HepG2 (cell line): ENCODE data around the gene MORF4L1. TPM values are rescaled to one million over a fixed set of nuclear protein-coding genes. Genes with fewer than 3 reads are reported as not detected.

Experiments used
- ATF2 ChIP-seq: sonication (generic); formaldehyde crosslinking; IDR thresholded peaks from 2 replicates; pipeline ENCODE4 v1.4.0; 2020; ENCODE audit warnings: missing genetic modification reagents
- DPF2 ChIP-seq: sonication (generic); formaldehyde crosslinking; IDR thresholded peaks from 2 replicates; pipeline ENCODE4 v1.4.0; 2020; ENCODE audit warnings: mild to moderate bottlenecking, low read depth, missing genetic modification reagents, borderline replicate concordance
- HIC2 ChIP-seq: sonication (generic); formaldehyde crosslinking; IDR thresholded peaks from 2 replicates; pipeline ENCODE4 v1.9.0; 2022; ENCODE audit warnings: low read depth, missing genetic modification reagents
- MED13 ChIP-seq: sonication (generic); formaldehyde crosslinking; IDR thresholded peaks from 2 replicates; pipeline ENCODE4 v1.5.0; 2020; ENCODE audit warnings: missing genetic modification reagents
- MED8 ChIP-seq: sonication (generic); formaldehyde crosslinking; IDR thresholded peaks from 2 replicates; pipeline ENCODE4 v1.8.1; 2023; ENCODE audit warnings: mild to moderate bottlenecking, missing genetic modification reagents; ENCODE audit not compliant: insufficient replicate concordance
- MIXL1 ChIP-seq: IDR thresholded peaks from 2 replicates; pipeline ENCODE4 v1.6.1; 2016
- NAIF1 ChIP-seq: sonication (generic); formaldehyde crosslinking; IDR thresholded peaks from 2 replicates; pipeline ENCODE4 v1.5.0; 2020; ENCODE audit warnings: mild to moderate bottlenecking, missing genetic modification reagents, borderline replicate concordance
- PHF20 ChIP-seq: sonication (generic); formaldehyde crosslinking; IDR thresholded peaks from 2 replicates; pipeline ENCODE4 v1.5.0; 2020; ENCODE audit warnings: mild to moderate bottlenecking, missing genetic modification reagents
- PHF21A ChIP-seq: sonication (generic); formaldehyde crosslinking; IDR thresholded peaks from 2 replicates; pipeline ENCODE4 v1.5.0; 2020; ENCODE audit warnings: mild to moderate bottlenecking, missing genetic modification reagents
- POLR2G ChIP-seq: fragments of 200-400 bp; formaldehyde crosslinking; IDR thresholded peaks from 2 replicates; pipeline ENCODE4 v1.6.1; 2018; ENCODE audit warnings: mild to moderate bottlenecking, low read depth, low read length, moderate library complexity
- PRPF4 ChIP-seq: fragments of 200-400 bp; formaldehyde crosslinking; IDR thresholded peaks from 2 replicates; pipeline ENCODE4 v1.6.1; 2016; ENCODE audit warnings: low read length, low read depth; ENCODE audit not compliant: poor library complexity, severe bottlenecking
- REXO4 ChIP-seq: sonication (generic); formaldehyde crosslinking; IDR thresholded peaks from 2 replicates; pipeline ENCODE4 v1.8.0; 2022; ENCODE audit warnings: missing genetic modification reagents, mild to moderate bottlenecking, borderline replicate concordance
- ZEB1 ChIP-seq: IDR thresholded peaks from 2 replicates; pipeline ENCODE4 v1.6.1; 2012; ENCODE audit warnings: mild to moderate bottlenecking, low read depth, inconsistent platforms; ENCODE audit not compliant: insufficient replicate concordance
- ZNF143 ChIP-seq: sonication (generic); formaldehyde crosslinking; IDR thresholded peaks from 2 replicates; pipeline ENCODE4 v1.4.0; 2020; ENCODE audit warnings: missing genetic modification reagents
- ZNF235 ChIP-seq: sonication (generic); formaldehyde crosslinking; IDR thresholded peaks from 2 replicates; pipeline ENCODE4 v1.8.1; 2023; ENCODE audit warnings: mild to moderate bottlenecking, missing genetic modification reagents, borderline replicate concordance
- ZNF382 ChIP-seq: sonication (generic); formaldehyde crosslinking; IDR thresholded peaks from 2 replicates; pipeline ENCODE4 v1.5.0; 2020; ENCODE audit warnings: missing genetic modification reagents, mild to moderate bottlenecking, borderline replicate concordance
- ZNF468 ChIP-seq: sonication (generic); formaldehyde crosslinking; IDR thresholded peaks from 2 replicates; pipeline ENCODE4 v1.8.0; 2022; ENCODE audit warnings: mild to moderate bottlenecking, moderate library complexity, missing genetic modification reagents
- ZNF770 ChIP-seq: sonication (generic); formaldehyde crosslinking; IDR thresholded peaks from 2 replicates; pipeline ENCODE4 v1.5.0; 2020; ENCODE audit warnings: mild to moderate bottlenecking, missing genetic modification reagents
- ZNF776 ChIP-seq: sonication (generic); formaldehyde crosslinking; IDR thresholded peaks from 2 replicates; pipeline ENCODE4 v1.4.0; 2020; ENCODE audit warnings: mild to moderate bottlenecking, missing genetic modification reagents
- ZNF850 ChIP-seq: sonication (generic); formaldehyde crosslinking; conservative IDR thresholded peaks from 2 replicates; pipeline ENCODE4 v1.9.0; 2021; ENCODE audit warnings: mild to moderate bottlenecking, missing genetic modification reagents
- ZSCAN21 ChIP-seq: sonication (generic); formaldehyde crosslinking; IDR thresholded peaks from 2 replicates; pipeline ENCODE4 v1.8.0; 2022; ENCODE audit warnings: mild to moderate bottlenecking, missing genetic modification reagents, moderate library complexity, borderline replicate concordance
- polyA plus RNA-seq, 8 experiments: library from polyadenylated mRNA; depleted of rRNA in 3 of 8; stranded (reverse) in 7 of 8; unstranded in 1 of 8; fragments of >200 nt; fragmentation: Illumina TruSeq in 4 of 8; extraction: Trizol in 4 of 8; gene quantifications; 2 replicates each; pipeline versions ENCODE4 v1.2.1 to v1.2.3, GENCODE V29; 2011 to 2016; ENCODE audit warnings: low read depth in 4 of 8, missing spikeins in 1 of 8, mixed read lengths in 1 of 8; ENCODE audit not compliant: insufficient read depth in 1 of 8
- total RNA-seq, 5 experiments: library from RNA; depleted of rRNA; stranded (reverse); fragments of >200 nt; fragmentation: Illumina TruSeq; extraction: Trizol; gene quantifications; 2 replicates each; pipeline ENCODE4 v1.2.3, GENCODE V29; 2016; ENCODE audit warnings: low read depth in 1 of 5
- TF ChIP-seq, protein P1 (sequence below): sonication (generic); formaldehyde crosslinking; IDR thresholded peaks from 2 replicates; pipeline ENCODE4 v1.8.1; 2023; ENCODE audit warnings: mild to moderate bottlenecking, missing genetic modification reagents, borderline replicate concordance
- TF ChIP-seq, protein P2 (sequence below): sonication (generic); formaldehyde crosslinking; IDR thresholded peaks from 2 replicates; pipeline ENCODE4 v1.4.0; 2020; ENCODE audit warnings: mild to moderate bottlenecking, missing genetic modification reagents

The MORF4L1 gene
- total and polyA plus RNA-seq, 2 of the 13 experiments (the other 11 are each of a cell fraction or from before 2014, with no cell fraction given): 218 to 219 TPM

- TF ChIP-seq REXO4 (CRISPR knock-in tag) (no peak), ZNF143 (CRISPR knock-in tag) (peak; percentile 89), MIXL1 (CRISPR knock-in tag) (no peak), ZNF850 (CRISPR knock-in tag) (0 out of 2 replicates have a peak, but pooled peaks have one; percentile 7), PHF20 (CRISPR knock-in tag) (0 out of 2 replicates have a peak, but pooled peaks have one; percentile 24), DPF2 (no peak), ZNF776 (CRISPR knock-in tag) (no peak), ZNF382 (CRISPR knock-in tag) (no peak), MED13 (CRISPR knock-in tag) (no peak), ZNF770 (CRISPR knock-in tag) (no peak), PHF21A (CRISPR knock-in tag) (no peak), ATF2 (no peak), POLR2G (no peak), NAIF1 (CRISPR knock-in tag) (no peak), PRPF4 (peak; percentile 98), MED8 (no peak), ZSCAN21 (no peak), ZNF468 (CRISPR knock-in tag) (no peak), ZNF235 (no peak), HIC2 (no peak), ZEB1 (no peak)
- TF ChIP-seq, protein P1, sequence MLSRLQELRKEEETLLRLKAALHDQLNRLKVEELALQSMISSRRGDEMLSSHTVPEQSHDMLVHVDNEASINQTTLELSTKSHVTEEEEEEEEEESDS (CRISPR knock-in tag): no peak
- TF ChIP-seq, protein P2, sequence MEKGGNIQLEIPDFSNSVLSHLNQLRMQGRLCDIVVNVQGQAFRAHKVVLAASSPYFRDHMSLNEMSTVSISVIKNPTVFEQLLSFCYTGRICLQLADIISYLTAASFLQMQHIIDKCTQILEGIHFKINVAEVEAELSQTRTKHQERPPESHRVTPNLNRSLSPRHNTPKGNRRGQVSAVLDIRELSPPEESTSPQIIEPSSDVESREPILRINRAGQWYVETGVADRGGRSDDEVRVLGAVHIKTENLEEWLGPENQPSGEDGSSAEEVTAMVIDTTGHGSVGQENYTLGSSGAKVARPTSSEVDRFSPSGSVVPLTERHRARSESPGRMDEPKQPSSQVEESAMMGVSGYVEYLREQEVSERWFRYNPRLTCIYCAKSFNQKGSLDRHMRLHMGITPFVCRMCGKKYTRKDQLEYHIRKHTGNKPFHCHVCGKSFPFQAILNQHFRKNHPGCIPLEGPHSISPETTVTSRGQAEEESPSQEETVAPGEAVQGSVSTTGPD: no peak
Measured at GRCh38 chr15:78872155-78872971, at the start of gene MORF4L1 (continued).
